RWPE1 (cell line): ENCODE results near the gene STOX1.

ENCODE experiments used
- CTCF ChIA-PET: fragments of 350-600 bp; sonication (Branson Sonifier 250); formaldehyde crosslinking; extraction: SDS; loops from one replicate; lab custom pipeline; 2021; lab: Yijun Ruan, JAX
- POLR2A ChIA-PET: fragments of 400-600 bp; formaldehyde crosslinking; extraction: SDS; loops from one replicate; lab custom pipeline; 2020; ENCODE audit warnings: antibody characterized with exemption; ENCODE audit not compliant: low non-redundant PET; lab: Yijun Ruan, JAX
- DNase-seq: peaks from one replicate; pipeline ENCODE4 v3.0.0; 2012; ENCODE audit warnings: low spot score
- H3K27ac ChIP-seq: fragments of 450-650 bp; 2 replicates; pipeline ENCODE4 v1.5.1; 2017
- TF ChIP-seq, protein P1 (sequence below): fragments of 450-650 bp; conservative IDR thresholded peaks from 2 replicates; pipeline ENCODE4 v1.5.1; 2017; ENCODE audit warnings: low read depth, mild to moderate bottlenecking

Gene STOX1

DNA sequence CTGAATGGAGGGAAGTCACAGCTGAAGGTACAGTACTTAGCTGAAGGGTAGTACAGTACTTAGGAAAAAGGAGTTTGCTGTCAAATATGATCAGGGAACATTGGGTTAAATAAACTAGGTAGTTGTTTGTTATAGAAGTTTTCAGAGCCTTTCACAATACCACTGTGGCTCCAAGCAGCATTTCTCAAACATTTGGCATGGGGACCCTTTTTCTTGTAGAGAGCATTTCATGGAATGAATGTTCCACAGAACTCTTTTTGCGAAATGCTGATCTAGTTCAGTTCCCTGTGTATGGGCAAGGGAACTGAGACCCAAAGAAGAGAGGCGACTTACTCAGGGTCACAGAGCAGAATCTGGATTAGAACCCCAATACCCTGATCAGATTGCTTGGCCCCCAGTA is 42.3 kb downstream of the STOX1 start:
- no peak overlapping the region for H3K27ac ChIP-seq
- DNase-seq = no peak
- ChIA-PET CTCF (no interaction called here), POLR2A (no interaction called here)
- TF ChIP-seq, protein P1, sequence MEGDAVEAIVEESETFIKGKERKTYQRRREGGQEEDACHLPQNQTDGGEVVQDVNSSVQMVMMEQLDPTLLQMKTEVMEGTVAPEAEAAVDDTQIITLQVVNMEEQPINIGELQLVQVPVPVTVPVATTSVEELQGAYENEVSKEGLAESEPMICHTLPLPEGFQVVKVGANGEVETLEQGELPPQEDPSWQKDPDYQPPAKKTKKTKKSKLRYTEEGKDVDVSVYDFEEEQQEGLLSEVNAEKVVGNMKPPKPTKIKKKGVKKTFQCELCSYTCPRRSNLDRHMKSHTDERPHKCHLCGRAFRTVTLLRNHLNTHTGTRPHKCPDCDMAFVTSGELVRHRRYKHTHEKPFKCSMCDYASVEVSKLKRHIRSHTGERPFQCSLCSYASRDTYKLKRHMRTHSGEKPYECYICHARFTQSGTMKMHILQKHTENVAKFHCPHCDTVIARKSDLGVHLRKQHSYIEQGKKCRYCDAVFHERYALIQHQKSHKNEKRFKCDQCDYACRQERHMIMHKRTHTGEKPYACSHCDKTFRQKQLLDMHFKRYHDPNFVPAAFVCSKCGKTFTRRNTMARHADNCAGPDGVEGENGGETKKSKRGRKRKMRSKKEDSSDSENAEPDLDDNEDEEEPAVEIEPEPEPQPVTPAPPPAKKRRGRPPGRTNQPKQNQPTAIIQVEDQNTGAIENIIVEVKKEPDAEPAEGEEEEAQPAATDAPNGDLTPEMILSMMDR = no peak

DNA sequence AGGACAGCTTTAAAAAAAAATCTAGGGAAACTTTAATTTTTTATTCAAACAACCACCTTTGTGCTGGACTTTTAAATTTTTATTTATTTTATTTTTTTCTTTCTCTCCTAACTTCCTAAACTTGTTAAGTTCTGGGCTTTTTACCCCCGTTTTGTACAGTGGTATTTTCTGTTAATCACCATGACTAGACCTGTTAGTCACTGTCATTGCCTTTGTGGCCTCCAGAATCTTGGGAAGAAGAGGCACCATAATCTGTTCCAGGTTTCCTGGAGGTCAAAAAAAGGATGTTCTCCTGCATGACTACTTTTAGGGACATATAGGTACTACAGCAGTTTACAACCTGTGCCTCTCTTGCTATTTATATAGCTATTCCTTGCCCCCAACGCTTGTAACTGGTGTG is 42.7 kb downstream of the STOX1 start:
- TF ChIP-seq, protein P1 = no peak
- no peak overlapping the region for H3K27ac ChIP-seq
- CTCF ChIA-PET = no interaction called here
- DNase-seq = no peak
- POLR2A ChIA-PET = no interaction called here

DNA sequence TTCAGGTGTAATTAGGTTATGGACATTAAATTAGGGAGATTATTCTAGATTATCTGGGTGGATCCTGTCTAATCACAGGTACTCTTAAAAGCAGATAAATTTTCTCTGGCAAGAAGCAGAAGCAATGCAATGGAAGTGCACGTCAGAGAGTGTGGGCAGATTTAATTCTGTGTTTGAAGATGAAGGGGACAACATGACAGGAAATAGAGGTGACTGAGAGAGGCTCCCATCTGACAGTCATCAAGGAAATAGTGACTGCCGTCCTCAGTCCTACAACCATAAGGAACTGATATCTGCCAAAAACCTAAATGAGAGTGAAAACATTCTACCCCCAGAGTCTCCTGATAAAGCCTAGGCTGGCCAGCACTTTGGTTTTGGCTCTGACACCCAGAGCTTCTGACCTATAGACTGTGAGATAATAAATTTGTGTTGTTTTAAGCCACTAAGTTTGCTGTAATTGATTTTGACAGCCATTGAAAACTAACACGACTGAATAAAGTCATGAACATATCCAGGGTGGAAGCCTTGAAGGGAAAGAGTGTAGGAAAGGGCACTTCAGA is 43.3 kb downstream of the STOX1 start:
- ChIA-PET POLR2A (no interaction called here), CTCF (interaction anchor here (0.6 to 0.8 kb wide), 2 partner anchors 23 to 132 kb away, joined by 3 read pairs; no protein-coding TSS in a partner anchor)
- no peak for DNase-seq
- TF ChIP-seq, protein P1 = no peak
- H3K27ac ChIP-seq = no peak overlapping the region

DNA sequence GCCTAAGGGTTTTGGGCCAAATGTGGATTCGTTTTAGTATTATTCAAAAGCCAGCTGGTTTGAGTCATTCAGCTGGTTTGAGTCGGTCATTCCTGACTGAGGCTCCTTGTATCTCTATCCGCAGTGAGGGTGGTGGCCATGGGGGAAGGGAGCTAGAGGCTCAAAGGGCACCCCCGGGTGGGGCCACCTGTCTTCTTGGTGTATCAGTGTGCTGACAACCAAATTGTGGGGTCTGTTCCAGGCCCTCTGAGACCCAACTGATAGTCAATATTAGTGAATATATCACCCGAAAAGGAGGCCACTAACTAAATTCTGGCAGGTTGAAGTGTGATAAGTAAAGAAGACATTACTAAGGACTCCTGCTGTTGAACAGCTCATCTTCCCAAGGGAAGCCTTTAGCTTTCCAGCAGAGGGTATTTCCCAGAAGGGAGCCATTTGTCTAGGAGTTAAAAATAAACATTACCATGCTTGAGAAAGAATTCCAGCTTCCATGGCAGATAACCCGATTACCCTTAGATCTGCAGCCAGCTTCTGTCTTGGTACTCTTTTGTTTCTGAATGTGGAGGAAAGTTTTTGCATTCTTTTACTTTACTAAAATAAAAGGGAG is 43.9 kb downstream of the STOX1 start:
- CTCF ChIA-PET = interaction anchor here (0.6 to 0.8 kb wide), 2 partner anchors 23 to 133 kb away, joined by 3 read pairs; no protein-coding TSS in a partner anchor
- no peak for DNase-seq
- TF ChIP-seq, protein P1 = no peak
- POLR2A ChIA-PET = no interaction called here
- H3K27ac ChIP-seq = no peak overlapping the region

DNA sequence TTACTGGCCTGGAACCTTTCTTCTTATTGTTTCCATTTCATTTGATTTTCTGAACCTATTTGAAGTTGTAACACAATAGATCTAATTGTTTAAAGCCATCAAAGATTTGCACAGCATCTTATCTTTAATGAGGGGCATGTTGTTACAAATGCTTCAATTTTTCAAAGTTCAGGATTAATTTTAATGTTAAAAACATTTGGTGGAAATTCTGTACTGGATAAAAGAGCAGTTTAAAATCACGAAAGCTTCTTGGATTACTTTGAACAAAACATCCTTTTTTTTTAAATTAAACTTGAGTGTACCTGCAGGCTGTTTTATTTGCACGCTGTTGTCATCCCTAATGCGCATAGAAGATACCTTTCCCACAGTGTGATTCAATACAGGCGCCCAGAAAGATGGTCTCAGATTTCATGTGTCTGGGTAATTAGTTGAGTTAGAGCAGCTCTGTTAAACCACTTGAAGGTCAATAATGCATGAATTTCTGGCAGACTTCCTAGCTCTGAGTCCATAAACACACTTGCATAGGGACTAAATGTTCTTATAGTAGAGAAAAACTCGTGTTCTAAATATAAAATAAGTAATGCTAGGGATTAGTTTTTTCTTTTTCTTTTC is 44.5 kb downstream of the STOX1 start:
- CTCF ChIA-PET = interaction anchor here (0.8 kb wide), 1 partner anchor 24 kb away, joined by 3 read pairs; no protein-coding TSS in a partner anchor
- no peak overlapping the region for H3K27ac ChIP-seq
- POLR2A ChIA-PET = no interaction called here
- DNase-seq = no peak
- TF ChIP-seq, protein P1 = no peak

DNA sequence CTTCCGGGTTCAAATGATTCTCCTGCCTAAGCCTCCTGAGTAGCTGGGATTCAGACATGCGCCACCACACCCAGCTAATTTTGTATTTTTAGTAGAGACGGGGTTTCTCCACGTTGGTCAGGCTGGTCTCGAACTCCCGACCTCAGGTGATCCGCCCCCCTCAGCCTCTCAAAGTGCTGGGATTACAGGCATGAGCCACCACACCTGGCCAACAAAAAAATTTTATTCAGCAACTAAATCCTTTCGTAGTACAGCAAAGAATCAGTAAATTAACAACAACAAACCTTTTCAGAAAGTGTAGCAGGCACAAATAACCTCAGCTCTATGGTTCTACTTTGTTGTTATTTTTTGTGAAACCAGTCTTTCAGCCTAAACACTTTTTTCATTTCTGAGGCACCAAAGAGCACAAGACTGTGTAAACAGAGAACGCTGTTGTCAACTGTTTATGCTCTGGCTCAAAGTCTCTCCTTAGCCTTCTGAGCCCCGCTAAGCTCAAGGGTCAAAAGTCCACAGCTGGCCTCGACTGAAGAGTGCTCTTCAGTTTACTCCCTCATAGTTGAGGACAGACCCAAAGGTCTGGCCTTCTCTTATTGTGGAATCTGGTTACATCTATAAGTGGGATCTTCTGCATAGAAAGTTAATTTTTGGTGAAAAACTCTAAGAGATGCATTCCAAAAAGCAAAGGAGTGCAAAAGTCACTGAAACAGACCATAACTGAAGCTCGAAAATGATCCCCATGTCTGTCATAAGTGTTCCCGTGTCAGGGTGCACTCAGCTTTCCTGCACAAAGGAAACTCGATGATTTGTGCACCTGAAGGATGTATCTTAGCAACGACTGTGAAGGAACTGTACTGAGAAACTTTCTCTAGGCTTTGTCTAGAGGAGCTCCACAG is 49.2 kb downstream of the STOX1 start:
- TF ChIP-seq, protein P1 = no peak
- DNase-seq = no peak
- no peak overlapping the region for H3K27ac ChIP-seq
- POLR2A ChIA-PET = no interaction called here
- CTCF ChIA-PET = interaction anchor here (0.6 to 0.7 kb wide), 2 partner anchors 49 to 94 kb away, joined by 4 to 6 read pairs; no protein-coding TSS in a partner anchor
